HG03196 (cell line): ENCODE measurements around the gene DPP10.
"Not testable (repeated sequence)": the region's sequence is repeated elsewhere in the genome, so short reads cannot be mapped to it uniquely, and the experiment has no call there.

Experiments
- ATAC-seq: cut with Tn5 transposase; IDR thresholded peaks from one replicate; pipeline ENCODE4 v1.9.1; 2021; ENCODE audit not compliant: unreplicated experiment

Gene DPP10

DNA sequence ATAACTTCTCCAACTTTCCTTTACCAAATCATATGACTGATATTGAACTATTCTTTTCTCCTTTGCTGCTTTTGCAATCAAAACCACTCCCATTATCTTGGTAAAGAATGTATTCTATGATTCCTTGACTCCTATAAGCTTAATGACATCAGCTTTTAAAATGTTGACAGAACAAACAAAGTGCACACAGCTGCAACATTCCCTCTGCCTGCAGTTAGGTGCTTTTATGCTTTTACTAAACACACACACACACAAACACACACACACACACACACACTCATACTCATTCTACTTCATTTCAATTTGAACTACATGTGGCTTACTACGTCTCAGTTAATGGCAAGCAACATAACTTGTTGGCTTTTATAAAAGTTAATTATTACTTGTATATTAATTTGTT is 946.6 kb downstream of the DPP10 start:
- ATAC-seq: no peak

GRCh38 chr2:115389898-115390565 is 947.6 kb downstream of the DPP10 start:
- no peak for ATAC-seq

GRCh38 chr2:115396579-115396978 is 954.1 kb downstream of the DPP10 start:
- no peak for ATAC-seq

DNA sequence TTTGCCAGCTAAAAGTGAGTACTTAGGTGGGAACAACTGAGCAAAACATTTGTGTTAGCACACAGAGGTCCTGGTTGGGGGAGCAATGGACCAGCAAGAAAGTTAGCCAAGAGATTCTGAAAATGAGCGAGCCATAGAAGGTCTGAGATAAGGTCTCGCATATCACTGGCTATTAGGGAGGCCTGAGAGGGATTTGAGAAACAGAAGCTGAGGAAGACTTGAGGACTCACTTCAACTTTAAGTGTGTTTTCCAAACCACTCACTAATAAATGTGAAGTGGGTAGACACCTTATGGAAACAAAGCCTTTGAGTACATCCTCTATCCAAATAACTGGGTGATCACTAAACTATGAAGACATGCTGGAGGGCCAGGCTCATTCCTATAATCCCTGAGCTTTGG is 958.5 kb downstream of the DPP10 start:
- ATAC-seq: no peak

GRCh38 chr2:115412501-115412900 is 970.1 kb downstream of the DPP10 start:
- ATAC-seq: no peak

GRCh38 chr2:115413791-115414190 is 971.4 kb downstream of the DPP10 start:
- ATAC-seq: no peak

DNA sequence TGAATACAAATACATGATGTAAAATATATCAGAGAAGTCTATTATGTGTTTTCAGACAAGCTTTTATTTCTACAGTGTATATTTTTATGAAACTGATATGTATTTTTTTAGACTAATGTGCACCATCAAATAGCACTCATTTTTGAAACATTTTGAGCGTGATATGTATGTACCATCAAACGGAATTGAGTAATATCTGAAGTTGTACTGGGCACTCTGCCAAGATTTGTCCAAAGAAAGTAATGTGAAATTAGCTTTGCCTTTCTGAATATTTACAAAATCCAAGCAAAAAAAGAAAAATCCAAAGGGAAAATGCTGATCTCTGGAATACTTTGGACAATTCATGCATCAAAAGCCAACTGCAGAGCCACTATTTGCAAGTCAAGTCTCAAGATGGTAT is 972.0 kb downstream of the DPP10 start:
- no peak for ATAC-seq

DNA sequence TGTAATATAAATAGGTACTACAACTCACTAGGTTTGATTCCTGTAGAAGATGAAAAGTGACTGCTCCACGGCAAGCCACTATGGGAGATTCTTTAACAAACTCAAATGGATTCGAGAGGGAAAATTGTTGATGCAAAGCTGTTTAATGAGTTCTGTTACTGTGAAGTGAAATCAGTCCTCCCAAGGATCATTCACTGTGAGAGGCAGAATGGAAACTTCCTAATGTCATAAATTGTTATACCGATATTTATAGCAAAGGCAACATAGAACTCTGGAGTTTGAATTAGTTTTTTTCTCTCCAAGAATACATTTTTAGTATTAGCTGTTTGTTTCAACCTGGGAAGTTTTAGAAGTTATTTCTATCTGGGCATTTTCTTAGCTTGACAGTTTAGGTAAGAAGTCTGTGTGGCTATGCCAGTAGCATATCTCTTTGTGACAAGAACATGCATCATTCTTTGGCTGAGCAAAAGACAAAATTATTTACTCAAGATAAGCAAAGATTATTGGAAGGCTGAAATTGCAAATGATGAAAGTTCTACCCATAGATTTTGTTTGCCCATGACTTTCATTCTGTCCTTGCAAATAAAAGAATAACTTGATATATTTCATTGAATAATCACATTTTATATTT is 979.7 kb downstream of the DPP10 start:
- ATAC-seq: no peak

DNA sequence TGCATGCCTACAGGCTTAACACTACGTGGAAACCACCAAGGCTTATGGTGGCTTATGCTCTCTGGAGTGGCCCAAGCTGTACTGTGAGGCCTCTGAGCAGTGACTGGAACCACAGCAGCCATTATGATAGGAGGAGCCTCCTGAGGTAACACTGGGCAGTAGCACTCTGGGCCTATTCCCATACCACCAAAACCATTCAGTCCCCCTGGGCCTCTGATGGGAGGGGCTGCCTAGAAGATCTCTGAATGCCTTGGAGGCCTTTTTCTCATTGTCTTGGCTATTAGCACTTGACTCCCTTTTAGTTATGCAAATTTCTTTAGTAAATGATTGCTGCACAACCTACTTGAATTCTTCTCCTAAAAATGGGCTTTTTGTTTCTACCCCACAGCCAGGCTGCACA is 985.0 kb downstream of the DPP10 start:
- ATAC-seq: no peak

- ATAC-seq: not testable (repeated sequence)
These were observed 998.3 kb downstream of the DPP10 start for GRCh38 chr2:115440746-115441145.

DNA sequence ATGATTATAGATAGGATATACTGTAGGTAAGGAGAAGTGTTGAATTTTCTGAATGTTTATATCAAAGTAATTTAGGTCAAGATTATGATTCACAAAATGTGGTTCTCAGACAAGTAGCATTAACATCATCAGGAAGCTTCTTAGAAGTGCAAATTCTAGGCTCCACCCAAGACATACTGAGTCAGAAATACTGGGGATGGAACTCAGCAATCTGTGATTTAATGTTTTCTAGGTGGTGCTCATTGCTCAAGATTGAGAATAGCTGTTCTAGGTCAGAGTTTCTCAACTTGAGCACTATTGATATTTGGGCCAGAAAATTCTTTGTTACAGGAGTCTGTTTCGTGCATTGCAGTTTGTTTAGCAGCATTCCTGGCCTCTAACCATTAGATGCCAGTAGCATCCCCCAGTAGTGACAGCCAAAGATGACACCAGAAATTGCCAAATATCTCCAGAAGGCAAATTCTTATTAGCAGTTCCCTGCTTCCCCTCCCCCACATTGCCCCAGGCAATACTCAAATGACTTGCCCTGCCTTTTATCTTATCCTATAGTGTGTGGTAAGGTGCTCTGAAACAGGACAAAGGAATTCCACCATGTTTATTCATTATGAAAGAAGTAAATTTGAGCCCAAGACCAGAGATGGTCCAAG is 1001.2 kb downstream of the DPP10 start:
- ATAC-seq: no peak

DNA sequence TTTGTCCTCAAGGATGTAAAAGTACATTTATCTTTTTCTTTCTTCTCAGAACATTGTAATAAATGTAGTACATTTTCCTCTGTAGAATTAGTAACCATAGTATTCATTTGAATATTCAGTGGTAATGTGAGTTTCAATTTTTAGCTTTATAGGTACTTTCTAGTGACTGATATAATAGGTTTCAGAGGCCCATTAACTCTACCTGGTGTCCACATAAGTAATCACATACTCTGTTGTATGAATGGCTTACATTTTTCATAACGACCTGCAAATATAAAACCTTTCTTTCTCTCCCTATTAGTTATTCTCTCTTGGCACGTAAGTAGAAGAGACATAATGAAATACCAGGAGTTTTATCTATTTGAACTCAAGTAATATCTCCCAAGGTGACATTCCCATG is 1017.6 kb downstream of the DPP10 start:
- no peak for ATAC-seq

- ATAC-seq: no peak
These were observed 1038.3 kb downstream of the DPP10 start for GRCh38 chr2:115480741-115481140.

GRCh38 chr2:115481842-115482241 is 1039.4 kb downstream of the DPP10 start:
- ATAC-seq: no peak

GRCh38 chr2:115483666-115484065 is 1041.2 kb downstream of the DPP10 start:
- ATAC-seq: no peak

- ATAC-seq: no peak
These were observed 1042.0 kb downstream of the DPP10 start for GRCh38 chr2:115484486-115484885.

DNA sequence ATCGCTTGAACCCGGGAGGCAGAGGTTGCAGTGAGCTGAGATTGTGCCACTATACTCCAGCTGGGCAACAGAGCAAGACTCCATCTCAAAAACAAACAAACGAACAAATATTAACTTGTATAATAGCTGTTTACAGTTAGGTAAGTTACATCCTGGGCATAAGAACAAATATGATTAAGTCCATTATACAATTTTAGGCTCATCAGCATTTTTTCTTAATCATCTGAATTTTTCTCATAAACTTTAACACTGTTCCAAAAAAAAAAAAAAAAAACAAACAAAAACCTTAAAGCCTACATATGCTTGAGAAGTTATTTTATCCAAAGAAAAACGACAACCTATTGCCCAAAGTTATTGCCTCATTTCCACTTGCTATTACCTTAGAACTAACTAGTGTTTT is 1042.5 kb downstream of the DPP10 start:
- ATAC-seq: no peak

DNA sequence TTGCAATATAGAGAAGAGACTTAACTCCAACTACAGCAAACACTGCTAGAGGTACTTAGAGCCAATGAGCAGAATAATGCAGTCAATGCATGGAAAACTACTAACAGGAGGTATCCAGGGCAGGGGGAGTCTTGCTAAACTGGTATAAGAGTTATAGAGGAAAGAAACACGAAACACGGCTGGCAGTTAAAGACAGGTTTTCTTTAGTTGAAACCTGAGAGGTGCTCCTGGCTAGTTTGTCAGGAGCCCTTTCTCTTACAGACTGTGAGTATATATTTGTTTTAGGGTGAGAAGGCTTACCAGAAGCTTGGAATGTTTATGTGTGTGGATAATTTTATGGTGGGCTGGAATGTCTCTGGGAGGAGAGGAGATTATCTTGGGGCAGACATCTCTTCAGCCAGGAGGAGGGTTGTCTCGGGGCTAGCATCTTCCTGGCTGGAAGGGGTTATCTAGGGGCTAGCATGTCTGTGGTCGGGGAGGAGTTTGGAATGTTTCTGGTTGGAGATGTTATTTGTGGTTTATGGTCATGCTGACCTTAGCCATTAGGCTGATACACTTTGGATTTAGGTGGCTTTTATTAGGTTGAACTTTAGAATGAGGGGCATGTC is 1048.8 kb downstream of the DPP10 start:
- no peak for ATAC-seq

DNA sequence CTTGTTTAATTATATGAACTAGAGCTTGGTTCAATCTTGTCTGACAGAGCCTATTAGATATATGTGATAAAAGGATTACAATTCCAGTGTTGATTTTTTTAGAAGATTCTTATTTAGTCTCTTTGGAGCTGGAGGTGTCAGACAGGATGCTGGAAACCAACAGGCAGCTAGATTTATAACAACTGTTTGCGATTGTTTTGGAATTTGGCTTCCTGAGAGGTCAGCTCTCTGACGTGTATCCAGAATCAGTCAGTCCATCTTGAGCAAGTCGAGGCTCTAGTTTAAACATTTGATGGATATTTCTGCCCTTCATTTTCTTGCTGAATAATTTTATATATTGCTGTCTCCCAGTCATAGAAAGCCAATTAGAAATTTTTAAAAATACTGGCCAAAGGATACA is 1062.9 kb downstream of the DPP10 start:
- no peak for ATAC-seq

- ATAC-seq: no peak
These were observed 1078.3 kb downstream of the DPP10 start for GRCh38 chr2:115520727-115521126.

GRCh38 chr2:115524452-115524851 is 1082.0 kb downstream of the DPP10 start:
- ATAC-seq: no peak

GRCh38 chr2:115529627-115530026 is 1087.2 kb downstream of the DPP10 start:
- no peak for ATAC-seq
